HG03095 (cell line): ENCODE data around the gene PPP1R15B.

Experiments used
- ATAC-seq: cut with Tn5 transposase; IDR thresholded peaks from one replicate; pipeline ENCODE4 v1.9.1; 2021; ENCODE audit warnings: moderate library complexity; ENCODE audit not compliant: unreplicated experiment

PPP1R15B gene

DNA sequence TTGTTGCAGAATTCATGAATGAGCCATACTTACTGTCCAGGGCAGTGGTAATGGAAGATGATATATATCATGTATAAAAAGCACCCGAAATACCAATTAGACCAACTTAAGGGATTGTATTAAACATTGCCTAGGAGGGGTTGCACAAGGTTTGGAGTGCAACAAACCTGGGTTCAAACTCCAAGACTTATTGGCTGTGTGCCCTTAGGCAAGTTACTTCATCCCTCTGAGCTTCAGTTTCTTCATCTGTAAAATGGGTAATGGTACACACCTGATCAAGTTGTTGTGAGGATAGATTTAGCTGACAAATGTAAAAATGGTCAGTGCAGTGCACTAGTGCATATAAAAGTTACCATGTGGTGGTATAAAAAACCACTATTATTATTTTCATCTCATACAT lies 9.8 kb upstream of the PPP1R15B start:
- ATAC-seq, result no peak

DNA sequence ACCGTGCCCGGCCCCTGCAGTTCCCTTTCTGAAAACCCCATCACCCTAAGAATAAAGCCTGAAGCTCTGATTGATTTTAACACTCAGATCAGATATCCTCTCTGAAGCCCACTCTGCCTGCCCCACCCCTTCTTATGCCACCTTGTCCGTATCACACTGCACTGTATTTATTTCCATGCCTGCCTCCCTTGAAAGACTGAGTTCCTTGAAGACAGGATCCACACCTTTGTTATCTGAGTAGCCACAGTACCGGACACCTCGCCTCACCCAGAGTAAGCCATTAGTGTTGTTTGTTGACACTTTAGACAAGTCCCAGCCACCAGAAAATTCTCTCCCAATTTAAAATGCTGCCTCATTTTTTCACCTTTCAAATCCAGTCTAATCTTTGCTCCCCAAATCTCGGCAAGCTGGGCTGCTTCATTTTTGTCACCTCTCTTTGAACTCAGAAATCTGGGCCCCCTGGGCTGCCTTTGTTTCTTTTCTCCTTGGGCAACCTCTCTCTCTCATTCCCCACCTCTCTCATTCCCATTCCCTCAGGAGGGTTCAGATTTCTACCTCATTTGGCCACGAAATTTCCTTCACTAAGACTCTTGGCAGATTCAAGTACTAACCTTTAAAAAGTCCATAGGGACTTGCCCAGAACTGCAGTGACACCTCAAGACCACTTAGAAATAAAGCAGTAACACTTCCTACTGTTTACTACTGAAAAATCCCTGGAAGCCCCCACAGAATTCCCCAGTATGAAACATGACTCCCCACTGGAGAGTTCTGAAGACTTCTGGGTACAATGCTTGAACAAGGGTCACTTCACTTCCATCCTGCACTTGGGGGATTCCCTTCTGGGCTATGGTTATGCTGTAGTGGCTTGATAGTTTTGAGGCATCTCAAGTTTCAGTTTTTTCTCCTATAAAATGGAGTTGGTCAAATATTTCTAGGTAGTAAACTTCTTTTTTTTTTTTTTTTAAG lies 8.7 kb upstream of the PPP1R15B start:
- peak; percentile 50 for ATAC-seq

DNA sequence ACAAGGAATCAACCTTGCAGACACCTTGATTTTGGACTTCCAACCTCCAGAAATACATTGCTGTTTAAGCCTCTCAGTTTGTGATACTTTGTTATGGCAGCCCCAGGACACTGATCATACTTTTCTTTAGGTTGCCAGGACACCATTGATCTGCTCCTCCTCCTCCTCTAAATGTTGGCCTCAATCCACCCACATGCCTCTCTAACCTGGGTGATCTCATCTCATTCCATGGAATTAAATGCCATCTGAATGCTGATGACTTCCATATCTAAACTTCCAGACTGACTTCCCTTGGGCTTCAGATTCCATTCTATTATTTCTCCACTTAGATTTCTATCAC lies 7.4 kb upstream of the PPP1R15B start:
- no peak for ATAC-seq

DNA sequence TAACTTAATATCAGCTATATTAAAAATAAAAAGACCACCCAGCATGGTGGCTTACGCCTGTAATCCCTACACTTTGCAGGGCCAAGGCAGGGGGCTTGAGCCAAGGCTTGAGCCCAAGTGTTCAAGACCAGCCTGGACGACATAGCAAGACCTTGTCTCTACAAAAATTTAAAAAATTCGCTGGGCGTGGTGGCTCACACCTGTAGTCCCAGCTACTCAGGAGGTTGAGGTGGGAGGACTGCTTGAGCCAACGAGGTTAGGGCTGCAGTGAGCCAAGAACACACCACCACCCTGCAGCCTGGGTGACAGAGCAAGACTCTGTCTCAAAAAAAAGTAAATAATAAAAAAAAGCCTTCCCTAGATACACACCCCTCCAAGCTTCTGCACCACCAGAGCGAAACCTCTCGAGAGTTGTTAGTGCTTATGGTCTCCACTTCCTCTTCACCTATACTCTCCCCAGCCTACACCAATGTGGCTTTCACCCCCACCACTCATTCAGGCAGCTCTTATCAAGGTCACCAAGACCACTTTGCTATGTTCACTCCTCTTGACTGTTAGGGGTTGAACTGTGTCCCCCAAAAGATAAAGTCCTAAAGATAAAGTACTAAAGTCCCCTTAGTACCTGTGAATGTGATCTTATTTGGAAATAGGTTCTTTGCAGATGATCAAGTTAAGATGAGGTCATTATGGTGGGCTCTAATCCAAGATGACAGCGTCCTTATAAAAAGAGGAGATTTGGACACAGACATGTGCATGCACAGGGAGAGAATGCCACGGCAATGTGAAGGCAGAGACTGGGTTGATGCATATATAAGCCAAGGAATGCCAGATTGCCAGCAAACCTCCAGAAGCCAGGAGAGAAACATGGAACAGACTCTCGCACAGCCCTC lies 6.8 kb upstream of the PPP1R15B start:
- ATAC-seq, result no peak

DNA sequence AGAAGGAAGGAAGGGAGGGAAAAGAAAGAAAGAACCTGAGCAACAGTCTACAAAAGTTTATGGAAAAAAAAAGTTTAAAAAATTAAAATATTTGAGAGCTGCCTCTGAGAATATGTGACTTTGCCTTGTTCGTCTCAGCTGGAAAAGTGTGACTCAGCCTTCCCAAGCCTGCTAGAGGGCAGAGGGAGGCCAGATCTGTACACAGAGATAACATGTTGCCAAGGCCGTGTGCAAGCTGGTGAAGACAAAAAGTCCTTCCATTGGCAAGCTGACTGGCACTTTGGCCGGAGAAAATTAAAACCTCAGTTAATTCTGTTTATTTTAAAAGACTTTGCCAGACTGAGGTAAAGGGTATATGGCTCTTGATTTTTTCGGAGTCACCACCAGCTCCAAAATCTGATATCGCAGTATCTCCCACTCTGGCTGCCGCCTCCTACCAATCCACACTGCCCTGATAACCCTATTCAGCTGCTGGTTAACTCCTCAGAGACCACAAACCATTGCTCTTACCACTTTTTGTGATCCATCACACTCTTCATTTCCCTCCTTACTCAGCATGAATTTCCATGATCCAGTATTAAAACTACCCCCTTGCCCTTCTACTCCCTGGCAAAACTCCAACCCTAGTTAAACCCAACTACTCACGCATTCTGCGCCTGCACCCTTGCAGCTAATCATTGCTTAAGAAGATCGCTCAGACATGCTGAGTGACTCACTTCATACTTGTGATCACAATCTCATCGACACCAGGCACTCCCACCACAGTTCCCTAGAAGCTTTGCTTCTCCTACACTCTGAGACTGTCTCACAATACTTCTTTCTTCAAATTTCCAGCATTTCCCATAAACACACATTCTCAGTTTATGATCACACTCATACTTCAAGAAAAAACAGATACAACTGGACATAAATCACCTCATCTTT lies 5.7 kb upstream of the PPP1R15B start:
- ATAC-seq, result no peak

DNA sequence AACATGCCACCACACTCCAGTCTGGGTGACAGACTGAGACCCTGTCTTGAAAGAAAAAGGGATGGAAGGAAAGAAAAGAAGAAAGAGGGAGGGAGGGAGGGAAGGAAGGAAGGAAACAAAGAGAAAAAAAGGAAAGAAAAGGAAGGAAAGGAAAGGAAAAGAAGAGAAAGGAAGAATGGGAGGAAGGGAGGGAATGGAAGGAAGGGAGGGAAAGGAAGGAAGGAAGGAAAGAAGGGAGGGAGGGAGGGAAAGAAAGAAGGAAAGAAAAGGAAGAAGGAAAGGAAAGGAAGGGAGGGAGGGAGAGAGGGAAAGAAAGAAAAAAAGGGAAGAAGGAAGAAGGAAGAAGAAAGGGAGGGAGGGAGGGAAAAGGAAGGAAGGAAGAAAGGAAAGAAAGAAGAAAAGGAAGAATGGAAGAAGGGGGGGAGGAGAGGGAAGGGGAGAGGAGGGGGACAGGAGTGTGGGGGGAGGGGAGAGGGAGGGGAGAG lies 5.0 kb upstream of the PPP1R15B start:
- no peak for ATAC-seq

DNA sequence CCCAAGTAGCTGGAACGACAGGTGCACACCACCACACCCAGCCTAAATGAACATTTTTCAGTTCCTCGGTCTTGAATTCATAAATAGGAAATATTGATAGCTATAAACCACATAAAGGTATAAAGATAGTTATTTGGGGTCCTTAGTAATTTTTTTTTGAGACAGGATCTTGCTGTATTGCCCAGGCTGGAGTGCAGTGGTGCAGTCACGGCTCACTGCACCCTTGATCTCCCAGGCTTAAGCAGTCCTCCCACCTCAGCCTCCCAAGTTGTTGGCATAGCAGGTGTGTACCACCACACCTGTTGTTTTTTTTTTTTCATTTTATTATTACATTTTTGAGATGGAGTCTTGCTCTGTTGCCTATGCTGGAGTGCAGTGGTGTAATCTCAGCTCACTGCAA lies 3.7 kb upstream of the PPP1R15B start:
- ATAC-seq, result no peak

DNA sequence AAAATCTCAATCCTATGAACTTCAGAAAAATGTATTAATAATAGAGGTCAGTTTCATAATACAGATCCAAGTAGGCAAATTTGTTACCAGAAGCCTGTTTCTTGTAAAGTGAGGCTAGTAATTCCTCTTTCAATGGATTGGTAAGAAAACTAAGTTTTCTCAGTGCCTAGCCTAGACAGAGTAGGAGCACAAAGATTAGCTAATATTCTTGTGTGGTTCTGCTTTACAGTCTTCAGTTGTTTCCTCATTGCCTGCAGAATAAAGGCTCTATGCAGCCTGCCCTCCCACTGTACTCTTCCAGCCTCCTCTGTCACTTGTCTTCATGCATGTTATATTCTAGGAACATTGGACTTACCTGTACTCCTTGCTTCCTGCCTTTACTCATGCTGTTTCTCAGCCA lies 2.4 kb upstream of the PPP1R15B start:
- no peak for ATAC-seq

DNA sequence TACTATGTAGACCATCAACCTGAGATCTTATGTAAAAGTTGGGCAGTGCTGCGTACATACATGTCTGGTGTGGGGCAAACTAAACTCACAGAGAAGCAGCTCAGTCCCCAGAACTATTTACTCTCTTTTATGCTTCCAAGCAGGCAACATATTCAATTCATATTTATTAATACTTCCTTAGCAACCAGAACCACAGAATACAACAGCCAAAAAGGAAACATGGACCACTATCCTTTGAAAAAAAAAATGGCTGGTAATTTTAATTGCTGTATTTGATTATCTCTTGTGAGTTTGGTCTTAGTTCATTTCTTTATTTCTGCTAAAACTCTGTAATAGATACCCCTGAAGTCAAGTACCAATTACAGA lies 1.5 kb upstream of the PPP1R15B start:
- ATAC-seq, result no peak

DNA sequence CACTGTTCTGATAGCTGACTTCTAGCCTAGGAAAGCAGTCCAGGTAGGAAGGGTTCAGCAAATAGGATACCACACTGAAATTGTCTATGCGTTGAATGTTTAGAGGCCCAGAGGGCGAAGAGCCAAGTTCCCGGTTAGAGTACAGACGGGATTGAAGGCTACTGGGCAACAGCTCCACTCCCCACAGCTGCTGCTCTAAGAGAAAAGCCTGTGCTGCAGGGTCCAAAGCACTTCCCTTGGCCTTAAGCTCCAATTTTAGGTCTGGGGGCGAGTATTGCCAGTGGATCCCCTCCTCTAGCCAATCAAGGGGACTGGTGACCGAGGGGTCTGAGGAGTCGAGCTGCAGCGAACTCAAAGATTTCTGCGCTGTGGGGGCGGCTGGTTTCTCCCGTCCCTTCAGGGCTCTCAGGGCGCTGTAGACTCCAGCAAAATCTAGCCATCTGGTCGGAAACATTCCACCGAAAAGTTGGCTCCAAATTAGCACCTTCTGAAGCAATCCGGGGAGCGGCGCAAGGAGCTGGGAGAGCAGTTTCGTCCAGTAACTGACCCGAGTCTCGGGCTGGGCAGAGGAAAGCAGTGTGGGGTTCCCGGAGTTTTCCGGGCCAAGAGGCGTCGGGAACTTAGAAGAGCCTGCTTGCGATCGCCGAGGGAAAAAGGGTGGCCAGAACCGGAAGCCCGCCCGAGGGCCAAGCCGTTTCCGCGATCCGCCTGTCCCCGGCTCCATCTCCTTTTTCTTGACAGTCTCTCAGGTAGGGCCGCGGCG lies 748 bp downstream of the PPP1R15B start:
- ATAC-seq, result peak; percentile 20

DNA sequence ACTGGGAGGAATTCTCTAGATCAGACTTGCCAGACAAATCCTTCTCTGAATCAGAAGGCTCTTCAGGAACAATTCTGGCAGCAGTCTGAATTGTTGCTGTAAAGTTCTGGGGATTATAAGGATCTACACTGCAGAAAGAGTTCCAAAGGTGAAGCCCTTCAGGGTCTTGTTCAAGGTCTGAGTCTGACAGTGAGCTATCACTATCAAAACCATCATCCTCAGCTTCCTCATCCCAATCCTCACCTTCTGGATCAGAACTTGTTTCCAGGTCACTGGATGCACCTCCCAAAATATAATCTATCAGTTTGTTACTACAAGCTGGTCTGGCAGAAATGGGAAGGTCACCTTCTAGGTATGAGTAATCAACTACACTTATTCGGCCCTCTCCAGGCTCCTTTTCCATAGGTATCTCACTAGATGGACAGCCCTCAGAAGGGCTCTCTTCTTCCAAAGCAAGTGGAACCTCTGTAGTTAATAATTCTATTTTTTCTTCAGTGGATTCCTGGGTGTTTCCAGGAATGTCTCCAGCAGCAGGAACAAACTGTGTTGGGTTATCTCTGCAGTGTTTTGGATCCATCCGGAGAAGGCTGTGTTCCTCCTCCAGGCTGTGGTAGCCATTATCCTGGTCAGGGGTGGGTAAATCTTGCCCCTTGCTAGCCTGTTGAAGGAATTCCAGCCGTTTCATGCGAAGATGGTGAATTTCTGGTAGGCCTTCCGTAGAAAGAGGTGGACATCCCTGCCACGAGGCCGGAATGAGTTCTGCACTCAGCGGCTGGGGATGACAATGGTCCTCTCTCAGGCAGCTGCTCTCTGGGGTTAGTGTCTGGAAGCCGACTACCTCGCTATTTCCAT lies 1.6 kb downstream of the PPP1R15B start:
- ATAC-seq, result no peak

DNA sequence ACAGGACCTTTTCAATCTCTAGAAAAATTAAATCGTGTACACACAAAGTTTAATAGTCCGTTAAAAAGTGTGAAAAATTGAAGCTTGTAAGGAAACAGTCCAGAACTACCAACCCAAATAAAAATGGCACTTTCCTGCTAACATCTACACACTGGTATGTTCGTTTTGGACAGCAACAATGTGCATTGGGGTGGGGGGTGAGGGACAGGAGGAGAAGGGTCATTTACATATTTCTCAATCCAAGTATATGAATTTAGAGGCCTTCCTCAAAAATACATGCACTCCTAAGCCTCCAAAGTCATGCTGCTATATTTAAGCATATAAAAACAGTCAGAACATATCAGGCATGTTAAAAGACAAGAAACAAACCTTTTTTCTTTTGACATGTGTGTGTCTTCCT lies 2.5 kb downstream of the PPP1R15B start:
- ATAC-seq, result no peak

DNA sequence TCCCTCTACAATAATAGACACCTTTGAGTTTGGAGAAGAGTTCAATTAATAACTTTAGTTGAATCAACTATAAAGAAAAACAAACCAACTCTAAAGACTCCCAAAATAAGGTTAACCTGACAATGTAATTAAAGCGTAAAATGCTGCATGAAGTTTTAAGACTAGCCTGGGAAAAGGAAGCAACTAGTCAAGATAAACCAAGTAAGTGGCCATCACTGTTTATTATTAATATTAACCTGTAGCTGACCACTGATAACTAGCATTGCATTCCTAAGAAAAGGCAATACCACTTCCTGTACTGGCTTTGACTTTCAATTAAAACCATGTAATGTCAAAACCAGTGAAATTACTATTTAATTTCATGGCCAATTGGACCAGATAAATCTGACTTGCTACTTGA lies 3.0 kb downstream of the PPP1R15B start:
- no peak for ATAC-seq

DNA sequence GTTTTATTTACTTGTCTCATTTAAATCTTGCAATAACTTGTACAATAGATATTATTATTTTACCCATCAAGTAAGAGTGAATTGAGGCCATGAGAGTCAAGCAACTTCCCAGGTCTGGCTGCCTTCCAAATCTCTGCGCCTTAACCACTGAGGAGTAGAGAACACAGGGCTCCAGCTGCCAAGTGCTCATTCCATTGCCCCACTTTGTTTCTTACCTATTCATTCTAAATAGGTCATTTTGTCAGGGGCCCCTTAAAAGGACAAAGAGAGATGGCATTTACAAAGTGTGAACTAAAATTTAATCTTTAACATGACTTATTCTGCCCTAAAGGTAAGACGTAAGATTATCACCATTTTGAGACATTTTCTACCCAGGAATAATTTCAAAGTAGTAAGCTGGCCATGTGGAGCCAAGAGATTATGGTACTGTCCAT lies 3.5 kb downstream of the PPP1R15B start:
- no peak for ATAC-seq

DNA sequence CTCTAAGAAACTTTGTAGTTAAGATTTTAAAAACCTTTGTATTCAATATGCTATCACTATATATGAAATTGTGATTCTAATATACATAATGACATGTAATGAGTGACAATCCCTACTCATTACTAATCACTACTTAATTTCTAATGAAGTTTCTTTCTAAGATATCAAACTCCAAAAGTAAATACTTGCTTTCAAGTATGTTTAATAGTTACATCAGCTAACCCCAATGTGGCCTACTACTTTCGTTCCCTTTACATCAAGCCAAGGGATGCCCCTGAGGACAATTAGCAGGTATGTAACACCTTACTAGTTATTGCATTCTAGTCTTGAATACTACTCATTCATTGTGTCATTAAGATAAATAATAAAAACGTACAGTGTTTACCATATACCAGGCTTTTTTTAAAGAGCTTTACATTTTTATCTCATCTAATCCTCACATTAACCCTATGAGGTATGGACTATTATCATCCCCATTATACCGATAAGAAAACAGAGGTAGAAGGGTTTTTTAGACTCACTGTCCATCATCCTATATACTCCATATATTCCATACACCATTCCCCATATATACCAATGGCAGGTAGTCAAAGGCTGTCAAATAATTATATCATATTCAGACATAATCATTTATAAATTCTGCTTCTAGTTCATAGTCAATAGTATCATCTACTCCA lies 4.2 kb downstream of the PPP1R15B start:
- no peak for ATAC-seq

DNA sequence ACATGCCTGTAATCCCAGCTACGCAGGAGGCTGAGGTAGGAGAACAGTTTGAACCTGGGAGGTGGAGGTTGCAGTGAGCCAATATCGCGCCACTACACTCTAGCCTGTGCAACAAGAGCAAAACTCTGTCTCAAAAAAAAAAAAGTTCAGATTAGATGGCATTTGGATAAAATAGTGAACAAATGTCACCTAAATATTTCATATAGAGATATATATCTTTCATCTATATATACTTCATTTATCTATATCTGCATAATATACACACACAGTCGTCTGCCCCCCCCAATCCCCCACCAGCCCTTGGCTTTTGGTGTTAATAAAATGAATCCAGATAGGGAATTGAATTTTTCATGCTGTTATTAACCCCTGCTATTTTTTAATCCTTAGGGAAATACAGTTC lies 5.0 kb downstream of the PPP1R15B start:
- no peak for ATAC-seq

DNA sequence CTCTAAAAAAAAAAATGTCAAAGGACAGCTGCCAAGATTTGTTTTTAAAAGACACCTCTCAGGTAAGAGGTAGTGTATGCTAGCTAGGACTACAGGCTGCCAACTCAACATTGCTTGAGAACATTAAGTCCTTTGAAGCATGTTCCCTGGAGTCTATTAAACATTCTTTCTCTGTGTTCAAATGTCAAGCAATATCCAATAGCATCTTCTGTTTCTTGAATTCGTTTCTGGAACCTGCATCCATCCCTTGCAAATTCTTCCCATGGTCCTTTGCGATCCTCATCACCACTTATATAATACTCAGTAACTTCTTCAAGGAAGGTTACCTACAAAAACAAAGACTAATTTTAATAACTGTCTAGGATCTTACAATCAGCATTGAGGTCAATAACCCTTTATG lies 5.6 kb downstream of the PPP1R15B start:
- no peak for ATAC-seq

DNA sequence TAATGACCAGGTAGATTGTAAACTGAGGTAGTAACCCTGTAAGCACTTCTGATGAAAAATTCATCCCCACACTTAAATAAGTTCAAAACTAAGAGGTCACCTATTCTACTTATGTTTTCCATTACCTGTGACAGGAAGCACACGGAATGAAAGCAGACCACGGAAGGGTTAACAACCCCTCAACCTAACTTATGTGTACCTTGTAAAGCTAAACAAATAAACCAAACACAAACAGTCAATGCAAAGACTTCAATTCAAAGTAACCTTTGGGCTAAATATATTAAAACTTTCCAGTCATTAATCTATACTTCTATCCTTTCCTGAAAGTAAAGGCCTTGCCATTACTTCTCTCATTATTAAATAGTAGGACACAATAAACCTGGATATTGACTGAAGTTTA lies 7.0 kb downstream of the PPP1R15B start:
- ATAC-seq, result no peak

DNA sequence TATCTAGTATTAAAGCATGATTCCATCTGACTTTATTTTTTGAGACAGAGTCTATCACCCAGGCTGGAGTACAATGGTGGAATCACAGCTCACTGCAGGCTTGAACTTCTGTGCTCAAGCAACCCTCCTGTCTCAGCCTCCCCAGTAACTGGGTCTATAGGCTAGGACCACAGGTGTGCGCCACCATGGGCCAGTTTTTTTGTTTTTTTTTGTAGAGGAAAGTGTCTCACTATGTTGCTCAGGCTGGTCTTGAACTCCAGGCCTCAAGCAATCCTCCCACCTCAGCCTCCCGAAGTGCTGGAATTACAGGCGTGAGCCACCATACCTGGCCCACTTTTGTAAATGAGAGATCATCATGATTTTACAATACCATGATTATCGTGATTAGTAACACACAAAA lies 9.2 kb downstream of the PPP1R15B start:
- no peak for ATAC-seq
